Measurements from ENCODE around the gene SIRT4.

- peak; percentile 43 for TF ChIP-seq CTCF (IDR thresholded peaks at IDR 0.05)
- no peak for TF ChIP-seq POLR2AphosphoS5 (IDR thresholded peaks at IDR 0.05; ENCODE audit: low read depth, low read length)
- TF ChIP-seq REST (IDR thresholded peaks at IDR 0.05; ENCODE audit: insufficient read depth in 1 of 2, low read depth in 2 of 2, low read length in 1 of 2), result no peak
Observed at GRCh38 chr12:120358412-120359100, 56.4 kb downstream of the SIRT4 start.
